Memory B cell (primary cell): Measurements from ENCODE around the gene LRRC7.

Experiments
- ATAC-seq: fragments of 150-1000 bp; cut with Tn5 transposase; 2 replicates; pipeline ENCODE4 v1.10.0; 2021; ENCODE audit warnings: low read depth, mild to moderate bottlenecking, moderate library complexity
- DNase-seq, 2 donors: peaks; one replicate each; pipeline ENCODE4 v3.0.0; 2022; ENCODE audit warnings: low spot score in 2 of 2
- H3K27ac Mint-ChIP-seq: one replicate; pipeline ENCODE4 v1.8.0; 2022; ENCODE audit warnings: mild to moderate bottlenecking, moderate library complexity, mixed read lengths
- H3K27me3 Mint-ChIP-seq: one replicate; pipeline ENCODE4 v1.8.0; 2022; ENCODE audit warnings: mixed read lengths
- H3K36me3 Mint-ChIP-seq: one replicate; pipeline ENCODE4 v1.8.0; 2022; ENCODE audit warnings: mild to moderate bottlenecking, mixed read lengths
- H3K4me1 Mint-ChIP-seq: one replicate; pipeline ENCODE4 v1.8.0; 2022; ENCODE audit warnings: mixed read lengths
- H3K4me3 Mint-ChIP-seq: one replicate; pipeline ENCODE4 v1.8.0; 2022; ENCODE audit warnings: mild to moderate bottlenecking, moderate library complexity, mixed read lengths
- H3K9me3 Mint-ChIP-seq: one replicate; pipeline ENCODE4 v1.8.0; 2022; ENCODE audit warnings: mixed read lengths

Gene LRRC7

GRCh38 chr1:69739251-69739605 is 171.5 kb downstream of the LRRC7 start:
- ATAC-seq = no peak
- Mint-ChIP-seq H3K9me3 (no peaks in the 10 kb centered on the region), H3K27me3 (peaks cover 1% of the 10 kb centered on the region), H3K27ac (no peak overlapping the region), H3K4me3 (no peak overlapping the region), H3K36me3 (no peaks in the 10 kb centered on the region), H3K4me1 (no peaks in the 10 kb centered on the region)
- no peak for DNase-seq

GRCh38 chr1:69743146-69743545 is 175.4 kb downstream of the LRRC7 start:
- ATAC-seq = no peak
- Mint-ChIP-seq H3K36me3 (no peaks in the 10 kb centered on the region), H3K27me3 (no peaks in the 10 kb centered on the region), H3K4me1 (no peaks in the 10 kb centered on the region), H3K9me3 (no peaks in the 10 kb centered on the region), H3K4me3 (no peak overlapping the region), H3K27ac (no peak overlapping the region)
- DNase-seq = no peak

GRCh38 chr1:69744381-69744780 is 176.7 kb downstream of the LRRC7 start:
- H3K4me3 Mint-ChIP-seq = no peak overlapping the region
- ATAC-seq (no peak), DNase-seq (no peak)
- no peak overlapping the region for H3K27ac Mint-ChIP-seq
- H3K9me3 Mint-ChIP-seq = no peaks in the 10 kb centered on the region
- no peaks in the 10 kb centered on the region for H3K36me3 Mint-ChIP-seq
- H3K4me1 Mint-ChIP-seq = no peaks in the 10 kb centered on the region
- H3K27me3 Mint-ChIP-seq = no peaks in the 10 kb centered on the region

- DNase-seq (no peak), ATAC-seq (no peak)
- Mint-ChIP-seq H3K27ac (no peak overlapping the region), H3K4me3 (no peak overlapping the region), H3K27me3 (no peaks in the 10 kb centered on the region), H3K9me3 (no peaks in the 10 kb centered on the region), H3K4me1 (no peaks in the 10 kb centered on the region), H3K36me3 (no peaks in the 10 kb centered on the region)
Measured at GRCh38 chr1:69747207-69747606, 179.5 kb downstream of the LRRC7 start.

GRCh38 chr1:69750638-69751037 is 182.9 kb downstream of the LRRC7 start:
- Mint-ChIP-seq H3K36me3 (no peaks in the 10 kb centered on the region), H3K4me3 (no peak overlapping the region), H3K4me1 (no peaks in the 10 kb centered on the region), H3K27ac (no peak overlapping the region), H3K9me3 (no peaks in the 10 kb centered on the region), H3K27me3 (no peaks in the 10 kb centered on the region)
- ATAC-seq (no peak), DNase-seq (no peak)

GRCh38 chr1:69752831-69753230 is 185.1 kb downstream of the LRRC7 start:
- Mint-ChIP-seq H3K27me3 (no peaks in the 10 kb centered on the region), H3K27ac (no peak overlapping the region), H3K9me3 (no peaks in the 10 kb centered on the region), H3K36me3 (no peaks in the 10 kb centered on the region), H3K4me1 (no peaks in the 10 kb centered on the region), H3K4me3 (no peak overlapping the region)
- DNase-seq (no peak), ATAC-seq (no peak)

- no peak for DNase-seq
- Mint-ChIP-seq H3K9me3 (no peaks in the 10 kb centered on the region), H3K4me3 (no peak overlapping the region), H3K27me3 (no peaks in the 10 kb centered on the region), H3K4me1 (no peaks in the 10 kb centered on the region), H3K27ac (no peak overlapping the region), H3K36me3 (no peaks in the 10 kb centered on the region)
- ATAC-seq = no peak
Measured at GRCh38 chr1:69754521-69754920, 186.8 kb downstream of the LRRC7 start.

- no peaks in the 10 kb centered on the region for H3K27me3 Mint-ChIP-seq
- H3K36me3 Mint-ChIP-seq = no peaks in the 10 kb centered on the region
- H3K4me3 Mint-ChIP-seq = no peak overlapping the region
- H3K27ac Mint-ChIP-seq = no peak overlapping the region
- no peak for DNase-seq
- no peaks in the 10 kb centered on the region for H3K9me3 Mint-ChIP-seq
- ATAC-seq = no peak
- H3K4me1 Mint-ChIP-seq = no peaks in the 10 kb centered on the region
Measured at GRCh38 chr1:69755647-69756046, 187.9 kb downstream of the LRRC7 start.

- DNase-seq = no peak
Measured at GRCh38 chr1:69765951-69766350, 198.2 kb downstream of the LRRC7 start.

GRCh38 chr1:69766431-69767180 is 198.9 kb downstream of the LRRC7 start:
- no peak for DNase-seq
- H3K9me3 Mint-ChIP-seq = no peaks in the 10 kb centered on the region
- no peak overlapping the region for H3K4me3 Mint-ChIP-seq
- no peaks in the 10 kb centered on the region for H3K27me3 Mint-ChIP-seq
- H3K4me1 Mint-ChIP-seq = no peaks in the 10 kb centered on the region
- ATAC-seq = no peak
- no peak overlapping the region for H3K27ac Mint-ChIP-seq
- no peaks in the 10 kb centered on the region for H3K36me3 Mint-ChIP-seq

More at GRCh38 chr1:69765951-69766350, 198.2 kb downstream of the LRRC7 start:
- no peak overlapping the region for H3K4me3 Mint-ChIP-seq
- no peaks in the 10 kb centered on the region for H3K4me1 Mint-ChIP-seq
- H3K36me3 Mint-ChIP-seq = no peaks in the 10 kb centered on the region
- no peaks in the 10 kb centered on the region for H3K27me3 Mint-ChIP-seq
- no peaks in the 10 kb centered on the region for H3K9me3 Mint-ChIP-seq
- no peak for ATAC-seq
- no peak overlapping the region for H3K27ac Mint-ChIP-seq

GRCh38 chr1:69776555-69776954 is 208.8 kb downstream of the LRRC7 start:
- H3K27ac Mint-ChIP-seq = no peak overlapping the region
- DNase-seq (no peak), ATAC-seq (no peak)
- no peak overlapping the region for H3K4me3 Mint-ChIP-seq
- H3K27me3 Mint-ChIP-seq = no peaks in the 10 kb centered on the region
- no peaks in the 10 kb centered on the region for H3K36me3 Mint-ChIP-seq
- no peaks in the 10 kb centered on the region for H3K4me1 Mint-ChIP-seq
- H3K9me3 Mint-ChIP-seq = peaks cover 2% of the 10 kb centered on the region

- H3K27ac Mint-ChIP-seq = no peak overlapping the region
- H3K9me3 Mint-ChIP-seq = no peaks in the 10 kb centered on the region
- DNase-seq (no peak), ATAC-seq (no peak)
- no peaks in the 10 kb centered on the region for H3K4me1 Mint-ChIP-seq
- H3K36me3 Mint-ChIP-seq = no peaks in the 10 kb centered on the region
- no peaks in the 10 kb centered on the region for H3K27me3 Mint-ChIP-seq
- H3K4me3 Mint-ChIP-seq = no peak overlapping the region
Measured at GRCh38 chr1:69777423-69777822, 209.7 kb downstream of the LRRC7 start.

- Mint-ChIP-seq H3K4me1 (no peaks in the 10 kb centered on the region), H3K4me3 (no peak overlapping the region), H3K9me3 (no peaks in the 10 kb centered on the region), H3K36me3 (no peaks in the 10 kb centered on the region), H3K27me3 (no peaks in the 10 kb centered on the region), H3K27ac (no peak overlapping the region)
- ATAC-seq (no peak), DNase-seq (no peak)
Measured at GRCh38 chr1:69777971-69778370, 210.2 kb downstream of the LRRC7 start.

- Mint-ChIP-seq H3K9me3 (peaks cover 4% of the 10 kb centered on the region), H3K36me3 (no peaks in the 10 kb centered on the region), H3K27ac (no peak overlapping the region), H3K27me3 (no peaks in the 10 kb centered on the region), H3K4me1 (no peaks in the 10 kb centered on the region), H3K4me3 (no peak overlapping the region)
- no peak for DNase-seq
- no peak for ATAC-seq
Measured at GRCh38 chr1:69787151-69787550, 219.4 kb downstream of the LRRC7 start.

- no peak overlapping the region for H3K4me3 Mint-ChIP-seq
- no peaks in the 10 kb centered on the region for H3K4me1 Mint-ChIP-seq
- no peaks in the 10 kb centered on the region for H3K27me3 Mint-ChIP-seq
- H3K9me3 Mint-ChIP-seq = peaks cover 3% of the 10 kb centered on the region
- ATAC-seq (no peak), DNase-seq (no peak)
- H3K27ac Mint-ChIP-seq = no peak overlapping the region
- H3K36me3 Mint-ChIP-seq = no peaks in the 10 kb centered on the region
Measured at GRCh38 chr1:69791311-69791710, 223.6 kb downstream of the LRRC7 start.
